GM12878 (cell line): ENCODE data around the gene CFAP61. TPM values are rescaled to one million over a fixed set of nuclear protein-coding genes. Genes with fewer than 3 reads are reported as not detected.

ENCODE experiments used
- ATAC-seq: fragments of 200-7000 bp; cut with Tn5 transposase; 3 replicates; pipeline ENCODE4 v1.9.1; 2020; ENCODE audit warnings: mild to moderate bottlenecking, moderate library complexity
- BruUV-seq: library from RNA; stranded (reverse); fragments of 400-500 nt; replicated peaks from 2 replicates; lab custom pipeline; 2021; lab: Mats Ljungman, UMichigan
- CTCF ChIA-PET: fragments of 300-600 bp; sonication (Branson Sonifier 250); formaldehyde crosslinking; extraction: SDS; loops from one replicate; lab custom pipeline; 2021; ENCODE audit warnings: inconsistent platforms; lab: Yijun Ruan, JAX
- POLR2A ChIA-PET: fragments of 350-600 bp; formaldehyde crosslinking; extraction: SDS; loops from one replicate; lab custom pipeline; 2021; ENCODE audit warnings: inconsistent platforms; lab: Charles Lee
- RAD21 ChIA-PET: fragments of 300-600 bp; sonication (Branson Sonifier 250); formaldehyde crosslinking; loops from one replicate; lab custom pipeline; 2023; ENCODE audit warnings: antibody characterized with exemption; ENCODE audit not compliant: unreplicated experiment; lab: Charles Lee
- SMC1A ChIA-PET: fragments of 300-600 bp; sonication (Branson Sonifier 250); formaldehyde crosslinking; loops from one replicate; lab custom pipeline; 2023; ENCODE audit not compliant: unreplicated experiment, uncharacterized antibody; lab: Charles Lee
- DNase-seq: peaks from one replicate; pipeline ENCODE4 v3.0.0-alpha.2; 2011; ENCODE audit warnings: low read depth, low spot score
- FAIRE-seq: peaks from 3 replicates; lab custom pipeline; 2011; peaks lifted over from hg19 to GRCh38; lab: Jason Lieb, UNC
- H2AFZ ChIP-seq: 2 replicates; pipeline ENCODE4 v1.6.0; 2011; ENCODE audit warnings: low read depth, low read length, control low read depth; ENCODE audit not compliant: control insufficient read depth
- H3K27ac ChIP-seq: 2 replicates; pipeline ENCODE4 v1.5.1; 2011; ENCODE audit warnings: control low read depth; ENCODE audit not compliant: control insufficient read depth, insufficient read depth
- H3K27me3 ChIP-seq, 2 experiments: replicated peaks in 1 of 2; 2 replicates each; pipeline versions ENCODE4 v1.6.0 to v1.6.1; 2011; ENCODE audit warnings: low read length in 1 of 2; ENCODE audit not compliant: control insufficient read depth in 2 of 2, insufficient read depth in 2 of 2
- H3K36me3 ChIP-seq, 2 experiments: 2 replicates each; pipeline ENCODE4 v1.5.1; 2011; ENCODE audit warnings: low read length in 1 of 2; ENCODE audit not compliant: control insufficient read depth in 2 of 2, insufficient read depth in 2 of 2
- H3K4me1 ChIP-seq: 2 replicates; pipeline ENCODE4 v1.6.1; 2011; ENCODE audit warnings: mild to moderate bottlenecking, low read length, moderate library complexity, mixed read lengths; ENCODE audit not compliant: control insufficient read depth, insufficient read depth
- H3K4me2 ChIP-seq: 2 replicates; pipeline ENCODE4 v1.6.0; 2011; ENCODE audit warnings: control low read depth; ENCODE audit not compliant: control insufficient read depth, insufficient read depth
- H3K4me3 ChIP-seq: fragments of 200-600 bp; sonication (generic); 2 replicates; pipeline ENCODE4 v1.5.1; 2016
- H3K79me2 ChIP-seq: 2 replicates; pipeline ENCODE4 v1.6.0; 2011; ENCODE audit warnings: low read length; ENCODE audit not compliant: control insufficient read depth, insufficient read depth
- H3K9ac ChIP-seq: 2 replicates; pipeline ENCODE4 v1.8.0; 2011; ENCODE audit warnings: low read length, control low read depth, mixed read lengths; ENCODE audit not compliant: control insufficient read depth, insufficient read depth
- H3K9me3 ChIP-seq: replicated peaks from 3 replicates; pipeline ENCODE4 v1.5.1; 2011; ENCODE audit warnings: mild to moderate bottlenecking, low read length; ENCODE audit not compliant: control insufficient read depth, insufficient read depth
- H4K20me1 ChIP-seq: 2 replicates; pipeline ENCODE4 v1.6.0; 2011; ENCODE audit not compliant: control insufficient read depth, insufficient read depth
- WRNIP1 ChIP-seq: IDR thresholded peaks from 2 replicates; pipeline ENCODE4 v1.6.1; 2011; ENCODE audit warnings: low read depth, low read length, improper control_type of control experiment, borderline replicate concordance
- ZNF274 ChIP-seq: IDR thresholded peaks from one replicate; pipeline ENCODE4 v1.8.0; 2011; ENCODE audit not compliant: insufficient read length, insufficient read depth
- WGBS: methylation state at CpG from one replicate; pipeline ENCODE4 v1.1.6; 2016; ENCODE audit warnings: low lambda C conversion rate; ENCODE audit not compliant: insufficient replicate concordance, insufficient coverage; ENCODE audit errors: missing lambda C conversion rate; 5-methylcytosine and 5-hydroxymethylcytosine counted together
- in situ Hi-C: fragments of 300-500 bp; cut with MboI; formaldehyde crosslinking; loops from 9 replicates; pipeline ENCODE4 v1.14.3; 2018; ENCODE audit warnings: mixed read lengths
- intact Hi-C: fragments of 100-400 bp; cut with micrococcal nuclease; formaldehyde crosslinking; loops from one replicate; pipeline ENCODE4 v1.14.2; 2022; ENCODE audit not compliant: unreplicated experiment
- polyA plus RNA-seq, 11 experiments: library from polyadenylated mRNA; depleted of rRNA in 4 of 11; unstranded in 6 of 11; stranded (reverse) in 5 of 11; fragments of >200 nt; fragmentation: Nextera tagmentation in 4 of 11; fragmentation: Illumina TruSeq in 1 of 11; extraction: Ambion mirVana in 4 of 11; extraction: Trizol in 1 of 11; gene quantifications; 1 replicate in 1 of 11; 2 replicates in 10 of 11; pipeline versions ENCODE4 v1.2.1 to v1.2.3, GENCODE V29; 2011 to 2016; ENCODE audit warnings: inconsistent platforms in 2 of 11, missing spikeins in 2 of 11, low read depth in 1 of 11
- total RNA-seq, 4 experiments: library from RNA; depleted of rRNA in 3 of 4; stranded (reverse); fragments of >200 nt in 3 of 4; fragmentation: Illumina TruSeq in 1 of 4; extraction: Trizol in 1 of 4; gene quantifications; 2 replicates each; pipeline versions ENCODE4 v1.2.1 to v1.2.3, GENCODE V29; 2013 to 2021
- TF ChIP-seq, protein P1 (sequence below): IDR thresholded peaks from 2 replicates; pipeline ENCODE4 v1.6.1; 2011; ENCODE audit warnings: mild to moderate bottlenecking, low read depth, low read length, moderate library complexity; ENCODE audit not compliant: insufficient replicate concordance
- TF ChIP-seq, protein P2 (sequence below): fragments of 450-650 bp; IDR thresholded peaks from 2 replicates; pipeline ENCODE4 v1.6.1; 2017; ENCODE audit warnings: low read depth, mild to moderate bottlenecking, moderate library complexity

CFAP61 gene
- total and polyA plus RNA-seq, 10 of the 15 experiments (the other 5 are each of a cell fraction or from before 2014, with no cell fraction given), result 0.11 to 0.41 (median 0.24) TPM; not detected in 7

DNA sequence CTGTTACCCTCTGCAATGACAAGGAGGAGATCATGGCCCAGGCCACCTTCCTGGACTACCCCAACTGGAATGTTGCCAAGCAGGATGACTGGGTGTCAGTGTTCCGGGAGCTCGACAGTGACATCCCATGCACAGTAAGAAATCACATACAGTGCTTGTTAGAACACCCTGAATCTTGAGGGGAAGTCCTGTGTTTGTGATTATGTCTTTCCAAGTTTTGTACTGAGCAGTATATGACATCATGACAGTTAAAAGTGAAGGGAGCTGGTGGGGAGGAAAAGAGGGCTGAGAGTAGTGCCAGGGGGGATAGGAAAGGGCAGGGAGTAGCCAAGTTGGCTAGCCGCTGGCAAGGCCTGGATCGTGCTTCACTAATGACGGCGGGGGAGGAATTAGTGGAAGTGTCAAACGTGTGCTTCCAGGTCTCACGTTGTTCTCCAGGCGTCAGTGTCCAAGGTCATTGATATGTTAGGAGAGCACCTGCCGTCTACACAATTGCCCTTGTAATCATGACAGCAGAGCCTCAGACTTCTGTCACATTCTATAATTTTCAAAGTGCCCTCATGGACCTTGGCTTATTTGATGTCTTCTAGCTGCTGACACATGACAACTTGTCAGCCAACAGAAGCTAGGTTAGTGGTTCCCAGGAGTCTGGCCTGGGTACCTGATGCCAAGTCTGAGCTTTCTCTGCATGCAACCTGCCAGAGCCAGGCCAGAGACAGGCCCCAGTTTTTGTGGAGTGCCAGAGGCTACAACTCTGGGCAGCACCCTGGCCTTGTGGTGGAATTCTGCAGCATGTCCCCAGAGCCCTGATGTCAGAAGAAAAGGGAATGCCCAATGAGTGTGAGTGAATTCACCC lies 18.8 kb downstream of the CFAP61 start (continued):
- TF ChIP-seq, protein P1, sequence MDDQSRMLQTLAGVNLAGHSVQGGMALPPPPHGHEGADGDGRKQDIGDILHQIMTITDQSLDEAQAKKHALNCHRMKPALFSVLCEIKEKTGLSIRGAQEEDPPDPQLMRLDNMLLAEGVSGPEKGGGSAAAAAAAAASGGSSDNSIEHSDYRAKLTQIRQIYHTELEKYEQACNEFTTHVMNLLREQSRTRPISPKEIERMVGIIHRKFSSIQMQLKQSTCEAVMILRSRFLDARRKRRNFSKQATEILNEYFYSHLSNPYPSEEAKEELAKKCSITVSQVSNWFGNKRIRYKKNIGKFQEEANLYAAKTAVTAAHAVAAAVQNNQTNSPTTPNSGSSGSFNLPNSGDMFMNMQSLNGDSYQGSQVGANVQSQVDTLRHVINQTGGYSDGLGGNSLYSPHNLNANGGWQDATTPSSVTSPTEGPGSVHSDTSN, result no peak

DNA sequence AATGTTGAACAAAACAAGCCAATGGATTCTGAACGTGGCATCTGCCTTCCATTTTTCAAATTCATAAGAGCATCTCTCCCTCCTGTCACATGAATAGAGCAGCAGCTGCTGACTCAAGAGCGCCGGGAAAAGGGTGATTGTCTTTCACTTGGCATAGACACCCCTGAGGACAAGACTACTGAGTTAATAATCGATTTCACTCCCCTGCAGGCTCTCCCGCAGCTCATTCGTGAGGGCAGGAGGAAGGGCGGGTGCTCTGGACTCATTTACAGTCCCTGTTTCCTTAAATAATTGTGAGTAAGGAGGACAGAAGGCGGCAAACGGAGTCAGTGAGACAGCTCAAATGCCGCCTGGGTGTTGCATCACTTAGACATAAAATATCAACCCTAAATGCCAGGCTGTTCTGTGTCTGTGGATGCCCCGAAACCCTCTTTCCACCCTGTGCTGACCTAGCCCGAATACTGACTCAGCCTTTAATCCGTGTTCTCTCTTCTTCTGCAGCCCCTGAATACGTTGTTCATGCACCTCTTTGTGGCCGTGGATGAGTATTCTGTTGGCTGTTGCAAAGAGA lies 21.6 kb downstream of the CFAP61 start:
- no peak for TF ChIP-seq ZNF274
- TF ChIP-seq WRNIP1, result no peak
- TF ChIP-seq, protein P2, sequence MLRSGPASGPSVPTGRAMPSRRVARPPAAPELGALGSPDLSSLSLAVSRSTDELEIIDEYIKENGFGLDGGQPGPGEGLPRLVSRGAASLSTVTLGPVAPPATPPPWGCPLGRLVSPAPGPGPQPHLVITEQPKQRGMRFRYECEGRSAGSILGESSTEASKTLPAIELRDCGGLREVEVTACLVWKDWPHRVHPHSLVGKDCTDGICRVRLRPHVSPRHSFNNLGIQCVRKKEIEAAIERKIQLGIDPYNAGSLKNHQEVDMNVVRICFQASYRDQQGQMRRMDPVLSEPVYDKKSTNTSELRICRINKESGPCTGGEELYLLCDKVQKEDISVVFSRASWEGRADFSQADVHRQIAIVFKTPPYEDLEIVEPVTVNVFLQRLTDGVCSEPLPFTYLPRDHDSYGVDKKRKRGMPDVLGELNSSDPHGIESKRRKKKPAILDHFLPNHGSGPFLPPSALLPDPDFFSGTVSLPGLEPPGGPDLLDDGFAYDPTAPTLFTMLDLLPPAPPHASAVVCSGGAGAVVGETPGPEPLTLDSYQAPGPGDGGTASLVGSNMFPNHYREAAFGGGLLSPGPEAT, result no peak
- ATAC-seq (no peak), FAIRE-seq (no peak), DNase-seq (no peak)
- no peaks in the 10 kb centered on the region for H3K9me3 ChIP-seq
- no peaks in the 10 kb centered on the region for H4K20me1 ChIP-seq
- ChIA-PET POLR2A (no interaction called here), CTCF (interaction anchor here (1.1 kb wide), 1 partner anchor 22 kb away, joined by 3 read pairs; no protein-coding TSS in a partner anchor), RAD21 (no interaction called here), SMC1A (no interaction called here)
- no peaks in the 10 kb centered on the region for H3K4me1 ChIP-seq
- WGBS, result 27% methylated on average over 15 of the region's 15 CpGs
- no peaks in the 10 kb centered on the region for H3K79me2 ChIP-seq
- intact Hi-C loops, result no loop called here
- no peak overlapping the region for H3K4me2 ChIP-seq
- in situ Hi-C loops, result loop anchor here (10.0 kb wide), 1 partner anchor 521 kb away; no protein-coding TSS in a partner anchor
- H2AFZ ChIP-seq, result no peak overlapping the region
- no peak overlapping the region for H3K4me3 ChIP-seq
- no peak overlapping the region for H3K9ac ChIP-seq
- no peak overlapping the region for H3K27ac ChIP-seq
- peaks cover 0 to 1% of the 10 kb centered on the region in 2 experiments; a peak in 1 of 4 replicates for H3K27me3 ChIP-seq
- no TSS peak for BruUV-seq
- H3K36me3 ChIP-seq, result no peaks in the 10 kb centered on the region
